Measurements from ENCODE around the gene TRMO.

DNA sequence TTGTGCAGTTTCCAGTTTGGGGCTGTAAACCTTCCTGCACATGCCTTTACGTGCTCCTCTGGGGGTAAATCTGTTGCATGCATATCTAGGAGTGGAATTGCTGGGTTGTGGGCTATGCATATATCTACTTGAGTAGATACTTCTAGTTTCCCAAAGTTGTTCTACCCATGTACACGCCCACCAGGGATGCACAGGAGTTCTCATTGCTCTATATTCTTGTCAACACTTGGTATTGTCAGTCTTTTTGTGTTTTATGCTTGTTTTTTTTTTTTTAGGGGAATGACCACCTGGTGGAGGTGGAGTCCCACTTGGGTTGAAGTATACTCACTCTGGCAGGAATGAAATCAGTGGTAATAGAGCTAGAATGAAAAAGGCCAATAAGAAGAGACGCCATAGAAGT lies 46.2 kb downstream of the TRMO start:
- TF ChIP-seq, protein P1, sequence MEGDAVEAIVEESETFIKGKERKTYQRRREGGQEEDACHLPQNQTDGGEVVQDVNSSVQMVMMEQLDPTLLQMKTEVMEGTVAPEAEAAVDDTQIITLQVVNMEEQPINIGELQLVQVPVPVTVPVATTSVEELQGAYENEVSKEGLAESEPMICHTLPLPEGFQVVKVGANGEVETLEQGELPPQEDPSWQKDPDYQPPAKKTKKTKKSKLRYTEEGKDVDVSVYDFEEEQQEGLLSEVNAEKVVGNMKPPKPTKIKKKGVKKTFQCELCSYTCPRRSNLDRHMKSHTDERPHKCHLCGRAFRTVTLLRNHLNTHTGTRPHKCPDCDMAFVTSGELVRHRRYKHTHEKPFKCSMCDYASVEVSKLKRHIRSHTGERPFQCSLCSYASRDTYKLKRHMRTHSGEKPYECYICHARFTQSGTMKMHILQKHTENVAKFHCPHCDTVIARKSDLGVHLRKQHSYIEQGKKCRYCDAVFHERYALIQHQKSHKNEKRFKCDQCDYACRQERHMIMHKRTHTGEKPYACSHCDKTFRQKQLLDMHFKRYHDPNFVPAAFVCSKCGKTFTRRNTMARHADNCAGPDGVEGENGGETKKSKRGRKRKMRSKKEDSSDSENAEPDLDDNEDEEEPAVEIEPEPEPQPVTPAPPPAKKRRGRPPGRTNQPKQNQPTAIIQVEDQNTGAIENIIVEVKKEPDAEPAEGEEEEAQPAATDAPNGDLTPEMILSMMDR (conservative IDR thresholded peaks at IDR 0.05): no peak
- TF ChIP-seq EZH2 (IDR thresholded peaks at IDR 0.05; ENCODE audit: low read depth): no peak

Measured in PC-9 (cell line).